GM23248 (cell line): ENCODE measurements around the gene PAPPA. TPM values are rescaled to one million over a fixed set of nuclear protein-coding genes. Genes with fewer than 3 reads are reported as not detected.

Experiments
- DNase-seq: peaks from one replicate; pipeline ENCODE4 v3.0.0-alpha.2; 2015
- H2AFZ ChIP-seq: fragments of 200-600 bp; sonication (generic); 2 replicates; pipeline ENCODE4 v1.6.1; 2016; ENCODE audit warnings: antibody characterized with exemption
- H3F3A ChIP-seq: fragments of 200-600 bp; sonication (generic); 2 replicates; pipeline ENCODE4 v1.6.1; 2016; ENCODE audit warnings: mild to moderate bottlenecking, antibody characterized with exemption, mixed run types; ENCODE audit not compliant: insufficient read depth
- H3K27ac ChIP-seq: fragments of 200-600 bp; sonication (generic); 2 replicates; pipeline ENCODE4 v1.5.1; 2016; ENCODE audit warnings: mild to moderate bottlenecking
- H3K27me3 ChIP-seq: fragments of 200-600 bp; sonication (generic); replicated peaks from 2 replicates; pipeline ENCODE4 v1.6.1; 2016; ENCODE audit warnings: mild to moderate bottlenecking; ENCODE audit not compliant: insufficient read depth
- H3K36me3 ChIP-seq: fragments of 200-600 bp; sonication (generic); 2 replicates; pipeline ENCODE4 v1.6.1; 2016; ENCODE audit warnings: low read depth, mild to moderate bottlenecking
- H3K4me1 ChIP-seq: fragments of 200-600 bp; sonication (generic); 2 replicates; pipeline ENCODE4 v1.6.1; 2016; ENCODE audit warnings: mild to moderate bottlenecking; ENCODE audit not compliant: insufficient read depth
- H3K4me2 ChIP-seq: fragments of 200-600 bp; sonication (generic); one replicate; pipeline ENCODE4 v1.6.1; 2016; ENCODE audit warnings: mild to moderate bottlenecking; ENCODE audit not compliant: unreplicated experiment
- H3K4me3 ChIP-seq: fragments of 200-600 bp; sonication (generic); 2 replicates; pipeline ENCODE4 v1.5.1; 2016; ENCODE audit warnings: mild to moderate bottlenecking
- H3K79me2 ChIP-seq: fragments of 200-600 bp; sonication (generic); 2 replicates; pipeline ENCODE4 v1.6.1; 2016; ENCODE audit warnings: mild to moderate bottlenecking; ENCODE audit not compliant: insufficient read depth
- H3K9ac ChIP-seq: fragments of 200-600 bp; sonication (generic); 2 replicates; pipeline ENCODE4 v1.6.1; 2016; ENCODE audit warnings: mild to moderate bottlenecking
- H3K9me2 ChIP-seq: fragments of 200-600 bp; sonication (generic); 2 replicates; pipeline ENCODE4 v1.6.1; 2016; ENCODE audit warnings: mixed run types, mild to moderate bottlenecking, moderate library complexity; ENCODE audit not compliant: insufficient read depth
- H3K9me3 ChIP-seq: fragments of 200-600 bp; sonication (generic); one replicate; pipeline ENCODE4 v1.6.1; 2017; ENCODE audit warnings: low read depth
- H4K20me1 ChIP-seq: fragments of 200-600 bp; sonication (generic); 2 replicates; pipeline ENCODE4 v1.6.0; 2016; ENCODE audit not compliant: insufficient read depth
- EZH2 ChIP-seq: fragments of 200-600 bp; sonication (generic); IDR thresholded peaks from 2 replicates; pipeline ENCODE4 v1.6.1; 2018; ENCODE audit warnings: antibody characterized with exemption, mild to moderate bottlenecking; ENCODE audit not compliant: insufficient read depth, poor library complexity, severe bottlenecking
- EZH2phosphoT487 ChIP-seq: fragments of 200-600 bp; sonication (generic); IDR thresholded peaks from 2 replicates; pipeline ENCODE4 v1.6.1; 2018; ENCODE audit warnings: antibody characterized with exemption, moderate library complexity, mild to moderate bottlenecking, low read depth; ENCODE audit not compliant: insufficient read depth
- WGBS, 2 experiments: methylation state at CpG; one replicate each; pipeline ENCODE4 v1.1.6; 2015 to 2017; ENCODE audit warnings: low lambda C conversion rate in 2 of 2, low coverage in 1 of 2; ENCODE audit errors: missing lambda C conversion rate in 2 of 2; 5-methylcytosine and 5-hydroxymethylcytosine counted together
- in situ Hi-C: fragments of 300-500 bp; cut with MboI; formaldehyde crosslinking; loops from 2 replicates; pipeline ENCODE4 v1.15.0; 2020
- polyA plus RNA-seq: library from polyadenylated mRNA; unstranded; fragments of >200 nt; fragmentation: Nextera tagmentation; extraction: Ambion mirVana; gene quantifications from 2 replicates; pipeline ENCODE4 v1.2.1, GENCODE V29; 2016
- total RNA-seq: library from RNA; depleted of rRNA; stranded (reverse); fragments of >200 nt; shearing (Covaris generic); gene quantifications from 2 replicates; pipeline ENCODE4 v1.2.3, GENCODE V29; 2014

Gene PAPPA
- total and polyA plus RNA-seq, 2 experiments from 2014 or later = 8.7 to 30.3 TPM

DNA sequence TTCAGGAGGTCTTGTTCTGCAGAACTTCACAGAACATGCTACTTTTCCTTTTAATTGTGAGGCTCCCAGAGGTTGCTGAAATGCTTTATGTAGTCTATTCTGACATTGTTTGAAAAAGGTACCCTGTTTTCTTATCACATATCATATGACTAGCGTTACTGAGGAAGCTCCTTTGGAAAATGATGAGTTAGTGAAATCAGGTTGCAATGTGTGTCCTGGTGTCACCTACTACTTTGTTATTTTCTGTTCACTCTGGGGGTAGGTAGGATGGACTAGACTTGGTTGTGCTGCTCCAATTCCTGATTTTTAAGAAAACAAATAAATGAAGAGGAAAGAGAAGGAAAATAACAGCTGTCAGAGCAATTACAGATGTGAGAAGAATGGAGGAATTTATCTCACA, 93.7 kb downstream of the PAPPA start:
- Histone ChIP-seq H3K4me1 (peaks cover 13% of the 10 kb centered on the region), H3K4me3 (no peak overlapping the region), H3K27me3 (no peaks in the 10 kb centered on the region), H2AFZ (no peak overlapping the region), H3K79me2 (no peaks in the 10 kb centered on the region), H3K9ac (no peak overlapping the region), H3K9me2 (no peaks in the 10 kb centered on the region), H3K4me2 (no peak overlapping the region), H4K20me1 (no peaks in the 10 kb centered on the region), H3K9me3 (no peaks in the 10 kb centered on the region), H3F3A (peaks cover 41% of the 10 kb centered on the region), H3K27ac (no peak overlapping the region), H3K36me3 (peaks cover 32% of the 10 kb centered on the region)
- TF ChIP-seq EZH2phosphoT487 (no peak), EZH2 (no peak)
- DNase-seq = no peak
- 97% methylated on average over 1 of the region's 1 CpG for WGBS, 2 experiments
- in situ Hi-C loops = no loop called here

DNA sequence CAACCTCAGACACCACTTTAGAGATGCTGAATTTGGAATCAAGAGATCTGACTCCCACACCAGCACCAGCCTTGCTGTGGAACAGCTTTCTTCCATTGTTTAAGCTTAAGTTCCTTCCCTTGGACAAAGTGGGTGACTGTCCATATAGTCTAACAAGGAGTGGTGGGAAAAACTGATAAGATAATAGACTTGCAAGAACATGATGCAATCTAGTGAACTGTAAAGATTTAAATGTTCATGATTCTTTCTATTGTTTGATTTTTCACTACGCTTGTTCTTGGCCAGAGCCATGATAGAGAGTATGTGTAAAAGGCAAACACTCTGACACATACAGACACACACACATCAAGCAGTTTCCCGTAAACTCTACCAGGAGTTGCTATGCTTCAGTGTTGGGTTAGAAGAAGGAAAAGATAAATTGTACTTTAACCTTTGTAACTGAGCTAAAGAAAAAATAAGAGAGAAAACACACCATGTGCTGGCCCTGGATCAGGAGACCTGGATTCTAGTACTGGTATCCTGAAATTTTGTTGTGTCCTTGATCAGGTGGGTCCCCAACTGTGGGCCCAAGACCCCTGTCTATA, 94.3 kb downstream of the PAPPA start:
- H3K27me3 ChIP-seq = no peaks in the 10 kb centered on the region
- H4K20me1 ChIP-seq = no peaks in the 10 kb centered on the region
- H3K9ac ChIP-seq = no peak overlapping the region
- TF ChIP-seq EZH2 = no peak
- no peak for TF ChIP-seq EZH2phosphoT487
- H3K79me2 ChIP-seq = no peaks in the 10 kb centered on the region
- H3K4me2 ChIP-seq = no peak overlapping the region
- in situ Hi-C loops = no loop called here
- H2AFZ ChIP-seq = no peak overlapping the region
- no peak for DNase-seq
- peaks cover 32% of the 10 kb centered on the region for H3K36me3 ChIP-seq
- no peaks in the 10 kb centered on the region for H3K9me2 ChIP-seq
- WGBS, 2 experiments = 100% methylated on average over 2 of the region's 2 CpGs
- H3K4me3 ChIP-seq = no peak overlapping the region
- no peaks in the 10 kb centered on the region for H3K9me3 ChIP-seq
- peaks cover 41% of the 10 kb centered on the region for H3F3A ChIP-seq
- peaks cover 13% of the 10 kb centered on the region for H3K4me1 ChIP-seq
- H3K27ac ChIP-seq = no peak overlapping the region

GRCh38 chr9:116250891-116251290, 97.3 kb downstream of the PAPPA start:
- no peak for TF ChIP-seq EZH2phosphoT487
- TF ChIP-seq EZH2 = no peak
- Histone ChIP-seq H3K27me3 (no peaks in the 10 kb centered on the region), H3K9me2 (no peaks in the 10 kb centered on the region), H3K79me2 (peaks cover 10% of the 10 kb centered on the region; the same call in 1 of the 2 replicates), H3K4me1 (peaks cover 13% of the 10 kb centered on the region), H3K4me3 (no peak overlapping the region), H3K36me3 (peaks cover 31% of the 10 kb centered on the region), H3F3A (peaks cover 42% of the 10 kb centered on the region), H2AFZ (peak overlapping the region; percentile 53), H3K27ac (peak overlapping the region; percentile 49), H4K20me1 (no peaks in the 10 kb centered on the region), H3K9ac (no peak overlapping the region; the same call in 1 of the 2 replicates), H3K9me3 (no peaks in the 10 kb centered on the region), H3K4me2 (peak overlapping the region; percentile 3)
- in situ Hi-C loops = no loop called here
- 4 to 12% methylated on average over 4 of the region's 4 CpGs for WGBS, 2 experiments
- DNase-seq = peak; percentile 69

DNA sequence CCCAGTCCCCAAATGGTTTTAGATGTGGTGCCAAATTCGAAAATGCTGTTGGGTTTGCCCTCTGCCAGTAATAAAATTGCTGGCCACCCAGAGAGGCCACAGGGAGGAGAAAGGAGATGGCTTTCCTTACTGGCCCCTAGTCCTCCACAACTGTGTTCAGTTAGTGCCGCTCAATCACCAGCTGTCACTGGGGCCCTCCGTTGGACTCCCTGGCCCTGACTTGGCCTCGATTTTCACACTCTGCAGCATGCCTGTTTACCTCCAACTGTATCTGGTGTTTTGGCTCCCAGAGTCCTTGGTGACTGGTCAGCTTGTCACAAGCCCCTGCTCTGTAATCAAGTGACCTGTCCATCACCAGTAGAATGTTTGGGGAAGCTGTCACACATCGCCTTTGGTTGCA, 97.8 kb downstream of the PAPPA start:
- peak overlapping the region; percentile 49 for H3K27ac ChIP-seq

More for the DNA sequence above, 97.8 kb downstream of the PAPPA start:
- peaks cover 42% of the 10 kb centered on the region for H3F3A ChIP-seq
- peaks cover 13% of the 10 kb centered on the region; the same call in 1 of the 2 replicates for H3K79me2 ChIP-seq
- no peaks in the 10 kb centered on the region for H3K27me3 ChIP-seq
- no peaks in the 10 kb centered on the region for H4K20me1 ChIP-seq
- H3K36me3 ChIP-seq = peaks cover 26% of the 10 kb centered on the region
- peak overlapping the region; percentile 53; the same call in 1 of the 2 replicates for H2AFZ ChIP-seq
- no peak overlapping the region for H3K9ac ChIP-seq
- WGBS, 2 experiments = 49 to 53% methylated on average over 5 of the region's 5 CpGs
- H3K4me3 ChIP-seq = no peak overlapping the region
- TF ChIP-seq EZH2 (no peak), EZH2phosphoT487 (no peak)
- in situ Hi-C loops = no loop called here
- no peak for DNase-seq
- peaks cover 13% of the 10 kb centered on the region for H3K4me1 ChIP-seq
- H3K4me2 ChIP-seq = peak overlapping the region; percentile 3
- H3K9me3 ChIP-seq = no peaks in the 10 kb centered on the region
- no peaks in the 10 kb centered on the region for H3K9me2 ChIP-seq
